Astrocyte of the spinal cord (primary cell): ENCODE measurements around the gene BAZ2B.
A peak's percentile ranks its signal among the peaks of the same experiment; 100 is the strongest.

Experiments
- DNase-seq: peaks from one replicate; pipeline ENCODE4 v3.0.0; 2011; ENCODE audit warnings: low read depth, low spot score
- H3K4me3 ChIP-seq: 2 replicates; pipeline ENCODE4 v1.5.1; 2011; ENCODE audit warnings: low read depth, mild to moderate bottlenecking, low read length, moderate library complexity
- CTCF ChIP-seq: IDR thresholded peaks from 2 replicates; pipeline ENCODE4 v1.5.1; 2012; ENCODE audit warnings: low read depth, mild to moderate bottlenecking, low read length, inconsistent platforms
- in situ Hi-C: cut with HindIII; loops from 2 replicates; pipeline ENCODE4 v1.10.0; 2017; ENCODE audit warnings: low sequenced_read_pairs

BAZ2B gene

GRCh38 chr2:159648643-159649042, 32.3 kb upstream of the BAZ2B start:
- in situ Hi-C loops = no loop called here
- DNase-seq = no peak
- no peak overlapping the region for H3K4me3 ChIP-seq
- no peak for TF ChIP-seq CTCF

GRCh38 chr2:159647667-159648066, 31.3 kb upstream of the BAZ2B start:
- no peak for TF ChIP-seq CTCF
- H3K4me3 ChIP-seq = no peak overlapping the region
- in situ Hi-C loops = no loop called here
- no peak for DNase-seq

- in situ Hi-C loops = no loop called here
- DNase-seq = no peak
- TF ChIP-seq CTCF = no peak
- no peak overlapping the region for H3K4me3 ChIP-seq
These were observed 23.8 kb upstream of the BAZ2B start for GRCh38 chr2:159640176-159640575.

- in situ Hi-C loops = no loop called here
- no peak for DNase-seq
These were observed 23.4 kb upstream of the BAZ2B start for GRCh38 chr2:159639712-159640111.

GRCh38 chr2:159639071-159639470, 22.7 kb upstream of the BAZ2B start:
- H3K4me3 ChIP-seq = no peak overlapping the region
- in situ Hi-C loops = no loop called here
- no peak for TF ChIP-seq CTCF
- DNase-seq = no peak

More at GRCh38 chr2:159639712-159640111, 23.4 kb upstream of the BAZ2B start:
- no peak for TF ChIP-seq CTCF
- no peak overlapping the region for H3K4me3 ChIP-seq

- TF ChIP-seq CTCF = no peak
- in situ Hi-C loops = no loop called here
- peak; percentile 96 for DNase-seq
- no peak overlapping the region for H3K4me3 ChIP-seq
These were observed 21.7 kb upstream of the BAZ2B start for GRCh38 chr2:159637988-159638501.

GRCh38 chr2:159637240-159637639, 20.9 kb upstream of the BAZ2B start:
- no peak overlapping the region for H3K4me3 ChIP-seq
- DNase-seq = no peak
- in situ Hi-C loops = no loop called here
- no peak for TF ChIP-seq CTCF
